Gastroesophageal sphincter (tissue), 4 donors: ENCODE data around the gene SYNPR. TPM values are rescaled to one million over a fixed set of nuclear protein-coding genes. Genes with fewer than 3 reads are reported as not detected.
"Not testable (repeated sequence)": the region's sequence is repeated elsewhere in the genome, so short reads cannot be mapped to it uniquely, and the experiment has no call there.

ENCODE experiments used
- ATAC-seq: fragments of 150-250 bp; one replicate; pipeline ENCODE4 v1.9.1; 2016; ENCODE audit warnings: mild to moderate bottlenecking, moderate library complexity
- H3K27ac ChIP-seq, 4 donors: fragments of 200-600 bp; sonication (generic) in 3 of 4; 1 replicate in 3 of 4; 2 replicates in 1 of 4; pipeline ENCODE4 v1.5.1; 2016 to 2019
- H3K27me3 ChIP-seq: fragments of 200-600 bp; sonication (generic); one replicate; pipeline ENCODE4 v1.5.1; 2019
- H3K36me3 ChIP-seq, 2 donors: fragments of 200-600 bp; sonication (generic); one replicate each; pipeline ENCODE4 v1.5.1; 2019; ENCODE audit warnings: control low read depth in 1 of 2
- H3K4me1 ChIP-seq, 3 donors: fragments of 200-600 bp; sonication (generic); 1 replicate in 2 of 3; 2 replicates in 1 of 3; pipeline ENCODE4 v1.5.1; 2016 to 2019; ENCODE audit warnings: control low read depth in 2 of 3
- H3K4me3 ChIP-seq, 2 donors: fragments of 200-600 bp; sonication (generic); one replicate each; pipeline ENCODE4 v1.5.1; 2019; ENCODE audit warnings: mild to moderate bottlenecking in 1 of 2, moderate library complexity in 1 of 2
- H3K9me3 ChIP-seq, 3 donors: fragments of 200-600 bp; sonication (generic); one replicate each; pipeline ENCODE4 v1.5.1; 2017 to 2019; ENCODE audit warnings: control low read depth in 2 of 3
- EP300 ChIP-seq: sonication (generic); formaldehyde crosslinking; IDR thresholded peaks from one replicate; pipeline ENCODE4 v1.6.1; 2017; ENCODE audit warnings: antibody characterized with exemption, mild to moderate bottlenecking
- POLR2A ChIP-seq, 2 donors: fragments of 450-650 bp; IDR thresholded peaks; one replicate each; pipeline ENCODE4 v1.6.1; 2017; ENCODE audit warnings: antibody characterized with exemption in 2 of 2, mild to moderate bottlenecking in 2 of 2, moderate library complexity in 1 of 2
- POLR2AphosphoS5 ChIP-seq: sonication (generic); formaldehyde crosslinking; IDR thresholded peaks from one replicate; pipeline ENCODE4 v1.6.1; 2017; ENCODE audit warnings: antibody characterized with exemption
- WGBS, 2 donors: methylation state at CpG; one replicate each; pipeline ENCODE4 v1.1.5; 2018; ENCODE audit warnings: low coverage in 1 of 2; 5-methylcytosine and 5-hydroxymethylcytosine counted together
- total RNA-seq, 4 donors: library from RNA; depleted of rRNA; stranded (reverse); fragments of >200 nt; gene quantifications; one replicate each; pipeline ENCODE4 v1.1.0, GENCODE V29; 2016
- TF ChIP-seq, protein P1 (sequence below), 4 experiments: fragments of 200-600 bp in 2 of 4; fragments of 450-650 bp in 2 of 4; sonication (generic) in 1 of 4; IDR thresholded peaks; one replicate each; pipeline ENCODE4 v1.5.1; 2017 to 2019; ENCODE audit warnings: antibody characterized with exemption in 4 of 4, mild to moderate bottlenecking in 2 of 4, moderate library complexity in 2 of 4

The SYNPR gene
- total RNA-seq, 4 donors from 2014 or later, result 0.47 TPM; not detected in 3

DNA sequence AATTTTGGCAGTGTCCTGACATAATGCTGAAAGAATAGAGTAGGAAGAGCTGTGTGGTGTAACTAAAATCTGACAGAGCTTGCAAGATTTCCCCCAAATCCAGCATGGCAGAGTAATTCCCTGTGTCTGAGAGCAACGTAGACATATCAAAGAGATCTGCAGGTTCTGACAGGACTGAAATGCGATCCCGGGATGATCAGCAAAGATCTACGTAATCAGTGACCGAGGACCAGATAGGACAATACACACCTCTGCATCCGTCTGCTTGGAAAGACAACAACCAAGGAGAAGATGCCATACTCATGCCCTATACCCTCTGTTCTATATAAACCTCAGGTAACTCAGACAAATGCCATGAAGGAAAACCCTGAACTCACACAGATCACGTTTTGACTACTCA lies 26.6 kb upstream of the SYNPR start:
- no peaks in the 10 kb centered on the region for H3K36me3 ChIP-seq
- H3K4me1 ChIP-seq, result no peaks in the 10 kb centered on the region
- peaks cover 32% of the 10 kb centered on the region for H3K27me3 ChIP-seq
- 21 to 32% methylated on average over 2 to 7 of the region's 7 CpGs for WGBS, 2 donors
- no peaks in the 10 kb centered on the region for H3K9me3 ChIP-seq
- no peak overlapping the region for H3K27ac ChIP-seq
- no peak overlapping the region for H3K4me3 ChIP-seq
- TF ChIP-seq, protein P1, sequence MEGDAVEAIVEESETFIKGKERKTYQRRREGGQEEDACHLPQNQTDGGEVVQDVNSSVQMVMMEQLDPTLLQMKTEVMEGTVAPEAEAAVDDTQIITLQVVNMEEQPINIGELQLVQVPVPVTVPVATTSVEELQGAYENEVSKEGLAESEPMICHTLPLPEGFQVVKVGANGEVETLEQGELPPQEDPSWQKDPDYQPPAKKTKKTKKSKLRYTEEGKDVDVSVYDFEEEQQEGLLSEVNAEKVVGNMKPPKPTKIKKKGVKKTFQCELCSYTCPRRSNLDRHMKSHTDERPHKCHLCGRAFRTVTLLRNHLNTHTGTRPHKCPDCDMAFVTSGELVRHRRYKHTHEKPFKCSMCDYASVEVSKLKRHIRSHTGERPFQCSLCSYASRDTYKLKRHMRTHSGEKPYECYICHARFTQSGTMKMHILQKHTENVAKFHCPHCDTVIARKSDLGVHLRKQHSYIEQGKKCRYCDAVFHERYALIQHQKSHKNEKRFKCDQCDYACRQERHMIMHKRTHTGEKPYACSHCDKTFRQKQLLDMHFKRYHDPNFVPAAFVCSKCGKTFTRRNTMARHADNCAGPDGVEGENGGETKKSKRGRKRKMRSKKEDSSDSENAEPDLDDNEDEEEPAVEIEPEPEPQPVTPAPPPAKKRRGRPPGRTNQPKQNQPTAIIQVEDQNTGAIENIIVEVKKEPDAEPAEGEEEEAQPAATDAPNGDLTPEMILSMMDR (IDR thresholded peaks at IDR 0.05), result no peak
- no peak for ATAC-seq

DNA sequence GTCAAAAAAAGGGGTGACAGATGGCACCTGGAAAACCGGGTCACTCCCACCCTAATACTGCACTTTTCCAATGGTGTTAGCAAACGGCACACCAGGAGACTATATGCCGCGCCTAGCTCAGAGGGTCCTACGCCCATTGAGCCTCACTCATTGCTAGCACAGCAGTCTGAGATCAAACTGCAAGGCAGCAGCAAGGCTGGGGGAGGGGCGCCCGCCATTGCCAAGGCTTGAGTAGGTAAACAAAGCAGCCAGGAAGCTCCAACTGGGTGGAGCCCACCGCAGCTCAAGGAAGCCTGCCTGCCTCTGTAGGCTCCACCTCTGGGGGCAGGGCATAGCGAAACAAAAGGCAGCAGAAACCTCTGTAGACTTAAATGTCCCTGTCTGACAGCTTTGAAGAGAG lies 22.3 kb upstream of the SYNPR start:
- 80 to 100% methylated on average over 1 to 4 of the region's 9 CpGs for WGBS, 2 donors
- H3K36me3 ChIP-seq, H3K27ac ChIP-seq, ATAC-seq, H3K4me1 ChIP-seq, H3K9me3 ChIP-seq, H3K4me3 ChIP-seq: not testable (repeated sequence)
- peaks cover 12% of the 10 kb centered on the region for H3K27me3 ChIP-seq

DNA sequence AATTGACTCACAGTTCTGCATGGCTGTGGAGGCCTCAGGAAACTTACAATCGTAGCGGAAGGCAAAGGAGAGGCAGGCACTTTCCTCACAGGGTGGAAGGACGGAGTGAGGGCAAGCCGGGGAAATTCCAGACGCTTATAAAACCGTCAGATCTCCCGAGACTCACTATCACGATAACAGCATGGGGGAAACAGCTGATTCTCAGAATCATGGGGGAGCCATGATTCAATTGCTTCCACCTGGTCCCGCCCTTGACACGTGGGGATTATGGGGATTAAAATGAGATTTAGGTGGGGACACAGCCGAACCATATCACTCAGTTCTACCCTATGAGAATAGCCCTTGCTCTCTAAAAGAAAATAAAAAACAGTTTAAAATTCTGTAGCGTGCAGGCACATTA lies 13.4 kb upstream of the SYNPR start:
- no peak for ATAC-seq
- TF ChIP-seq EP300 (no peak), POLR2AphosphoS5 (no peak), POLR2A (IDR thresholded peaks at IDR 0.05) (no peak)
- TF ChIP-seq, protein P1 (IDR thresholded peaks at IDR 0.05), result no peak
- Histone ChIP-seq H3K27ac (no peak overlapping the region), H3K36me3 (no peaks in the 10 kb centered on the region), H3K4me3 (no peak overlapping the region), H3K4me1 (no peaks in the 10 kb centered on the region), H3K27me3 (no peaks in the 10 kb centered on the region), H3K9me3 (no peaks in the 10 kb centered on the region)
- 59 to 67% methylated on average over 7 to 11 of the region's 12 CpGs for WGBS, 2 donors

DNA sequence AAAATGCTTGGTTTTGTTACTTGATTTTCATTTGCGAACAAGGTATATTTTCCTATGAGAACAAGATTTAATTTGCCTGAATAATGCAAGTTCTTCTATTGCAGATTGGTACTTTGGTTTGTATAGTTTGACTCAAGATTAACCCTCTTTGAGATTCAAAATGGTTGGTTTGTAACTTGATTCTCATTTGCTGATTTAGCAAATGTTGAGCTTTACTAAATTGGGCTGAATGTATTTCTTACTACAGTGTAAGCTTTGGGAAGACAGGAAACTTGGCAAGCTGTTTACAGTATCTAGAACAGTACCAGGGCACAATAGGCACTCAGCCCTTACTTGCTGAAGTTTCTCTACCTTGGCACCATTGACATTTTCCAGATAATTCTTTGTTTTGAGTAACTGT lies 3.7 kb upstream of the SYNPR start:
- Histone ChIP-seq H3K27me3 (peaks cover 33% of the 10 kb centered on the region), H3K4me3 (no peak overlapping the region), H3K36me3 (no peaks in the 10 kb centered on the region), H3K4me1 (peaks cover 0 to 14% (median 0%) of the 10 kb centered on the region in 3 donors), H3K27ac (no peak overlapping the region), H3K9me3 (no peaks in the 10 kb centered on the region)
- WGBS, 2 donors, result 88 to 93% methylated on average over 1 of the region's 1 CpG
- TF ChIP-seq EP300 (no peak), POLR2A (IDR thresholded peaks at IDR 0.05) (no peak), POLR2AphosphoS5 (no peak)
- TF ChIP-seq, protein P1 (IDR thresholded peaks at IDR 0.05), result no peak
- no peak for ATAC-seq

DNA sequence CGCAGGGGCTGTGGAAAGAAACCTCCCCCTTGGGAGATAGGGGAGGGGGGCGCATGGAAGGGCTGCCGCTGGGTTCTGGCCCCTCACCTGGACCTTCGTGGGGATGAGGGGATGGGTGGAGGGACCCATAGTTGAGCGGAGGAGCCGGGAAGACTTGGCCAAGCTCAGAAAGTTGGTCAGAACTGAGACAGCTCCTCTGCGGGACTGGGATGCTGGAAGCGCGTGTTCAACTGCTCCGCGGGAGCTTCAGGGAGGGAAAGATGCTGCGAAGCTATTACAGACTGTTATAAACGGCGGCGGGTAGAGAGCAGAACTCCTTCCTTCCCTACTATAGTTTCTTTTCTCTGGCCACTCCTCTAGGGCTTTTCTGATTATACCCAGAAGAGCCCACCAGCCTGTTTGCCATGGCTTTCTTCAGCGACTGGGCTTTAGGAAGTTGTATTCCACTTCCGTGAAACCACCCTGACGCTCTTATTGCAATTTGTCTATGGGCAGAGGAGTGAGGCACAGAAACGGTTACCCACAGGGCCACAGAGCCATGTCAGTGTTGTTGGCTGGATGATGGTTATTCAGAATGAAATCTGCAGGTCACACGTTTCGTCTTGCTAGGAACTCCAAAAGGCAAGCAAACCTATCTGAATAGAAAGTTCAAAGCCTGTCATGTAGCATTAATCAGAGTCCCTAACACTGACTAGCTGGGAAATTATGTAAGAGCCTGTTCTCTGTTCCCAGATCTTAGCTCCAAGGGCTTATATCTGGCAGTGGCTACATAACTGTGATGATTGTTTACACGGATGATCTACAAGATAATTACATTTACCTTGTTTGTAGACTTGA lies 1.1 kb downstream of the SYNPR start:
- no peak for ATAC-seq
- Histone ChIP-seq H3K4me1 (peaks cover 0 to 14% (median 0%) of the 10 kb centered on the region in 3 donors), H3K9me3 (no peaks in the 10 kb centered on the region), H3K36me3 (no peaks in the 10 kb centered on the region), H3K27ac (no peak overlapping the region), H3K27me3 (peaks cover 45% of the 10 kb centered on the region), H3K4me3 (no peak overlapping the region)
- TF ChIP-seq EP300 (no peak), POLR2AphosphoS5 (no peak), POLR2A (IDR thresholded peaks at IDR 0.05) (no peak)
- TF ChIP-seq, protein P1 (IDR thresholded peaks at IDR 0.05), result no peak
- WGBS, 2 donors, result 6 to 11% methylated on average over 3 to 11 of the region's 22 CpGs
